IMR-90 (cell line): Measurements from ENCODE around the gene AKT3. TPM values are rescaled to one million over a fixed set of nuclear protein-coding genes. Genes with fewer than 3 reads are reported as not detected.
A peak's percentile ranks its signal among the peaks of the same experiment; 100 is the strongest.

Source experiments
- ATAC-seq: fragments of 200-7000 bp; cut with Tn5 transposase; 2 replicates; pipeline ENCODE4 v1.9.1; 2020; ENCODE audit warnings: low read depth, mild to moderate bottlenecking, moderate library complexity
- BruUV-seq: library from RNA; stranded (reverse); fragments of 400-500 nt; replicated peaks from 2 replicates; lab custom pipeline; 2021; lab: Mats Ljungman, UMichigan
- CTCF ChIA-PET: fragments of 300-600 bp; formaldehyde crosslinking; extraction: SDS; loops from one replicate; lab custom pipeline; 2021; ENCODE audit warnings: antibody characterized with exemption; lab: Yijun Ruan, JAX
- POLR2A ChIA-PET: fragments of 300-600 bp; sonication (Branson Sonifier 250); formaldehyde crosslinking; loops from one replicate; lab custom pipeline; 2022; ENCODE audit warnings: antibody characterized with exemption; ENCODE audit not compliant: unreplicated experiment; lab: Charles Lee
- DNase-seq: peaks from one replicate; pipeline ENCODE4 v3.0.0; 2013
- H2AFZ ChIP-seq: replicated peaks from 2 replicates; pipeline ENCODE3; 2013; ENCODE audit warnings: low read length, mild to moderate bottlenecking; ENCODE audit not compliant: poor library complexity
- H2AK5ac ChIP-seq: 2 replicates; pipeline ENCODE4 v1.6.1; 2013; ENCODE audit warnings: low read depth, low read length, inconsistent platforms
- H2AK9ac ChIP-seq: replicated peaks from 2 replicates; pipeline ENCODE3; 2013; ENCODE audit warnings: mild to moderate bottlenecking, low read depth, low read length, moderate library complexity; ENCODE audit not compliant: poor library complexity
- H2BK120ac ChIP-seq: 2 replicates; pipeline ENCODE4 v1.6.1; 2013; ENCODE audit warnings: low read depth, low read length, inconsistent platforms
- H2BK15ac ChIP-seq: 3 replicates; pipeline ENCODE4 v1.6.1; 2013; ENCODE audit warnings: low read depth, low read length, inconsistent platforms
- H2BK20ac ChIP-seq: 2 replicates; pipeline ENCODE4 v1.6.1; 2013; ENCODE audit warnings: low read depth, mild to moderate bottlenecking, inconsistent platforms, low read length, moderate library complexity
- H2BK5ac ChIP-seq: 2 replicates; pipeline ENCODE4 v1.6.1; 2013; ENCODE audit warnings: mild to moderate bottlenecking, low read depth, low read length, inconsistent platforms; ENCODE audit not compliant: poor library complexity, severe bottlenecking
- H3K14ac ChIP-seq: replicated peaks from 2 replicates; pipeline ENCODE4 v1.6.1; 2013; ENCODE audit warnings: low read depth, low read length, inconsistent platforms
- H3K18ac ChIP-seq: 2 replicates; pipeline ENCODE4 v1.6.1; 2013; ENCODE audit warnings: low read depth, low read length, control low read depth
- H3K23ac ChIP-seq: 2 replicates; pipeline ENCODE4 v1.6.1; 2013; ENCODE audit warnings: low read depth, low read length, inconsistent platforms
- H3K27ac ChIP-seq: 2 replicates; pipeline ENCODE4 v1.5.1; 2013; ENCODE audit warnings: mild to moderate bottlenecking, control low read depth, low read length; ENCODE audit not compliant: insufficient read depth
- H3K27me3 ChIP-seq: 2 replicates; pipeline ENCODE4 v1.6.1; 2013; ENCODE audit warnings: low read length; ENCODE audit not compliant: control insufficient read depth, insufficient read depth
- H3K36me3 ChIP-seq: 2 replicates; pipeline ENCODE4 v1.6.1; 2013; ENCODE audit warnings: low read length, mixed read lengths; ENCODE audit not compliant: control insufficient read depth, insufficient read depth
- H3K4ac ChIP-seq: 2 replicates; pipeline ENCODE4 v1.6.1; 2013; ENCODE audit warnings: low read depth, low read length, inconsistent platforms
- H3K4me1 ChIP-seq: 2 replicates; pipeline ENCODE4 v1.6.1; 2013; ENCODE audit warnings: low read length, mixed read lengths; ENCODE audit not compliant: control insufficient read depth, insufficient read depth
- H3K4me2 ChIP-seq: 2 replicates; pipeline ENCODE4 v1.6.1; 2013; ENCODE audit warnings: low read depth, mild to moderate bottlenecking, control low read depth, low read length, moderate library complexity
- H3K4me3 ChIP-seq: 2 replicates; pipeline ENCODE4 v1.5.1; 2013; ENCODE audit warnings: low read depth, mild to moderate bottlenecking, control low read depth, low read length, moderate library complexity; ENCODE audit not compliant: insufficient read depth
- H3K56ac ChIP-seq: 2 replicates; pipeline ENCODE4 v1.6.1; 2013; ENCODE audit warnings: low read length, inconsistent platforms; ENCODE audit not compliant: insufficient read depth; ENCODE audit errors: extremely low read depth
- H3K79me1 ChIP-seq, 2 experiments: 2 replicates each; pipeline ENCODE4 v1.6.1; 2013; ENCODE audit warnings: low read length in 2 of 2, inconsistent platforms in 1 of 2, low read depth in 1 of 2
- H3K9ac ChIP-seq: 2 replicates; pipeline ENCODE4 v1.6.1; 2013; ENCODE audit warnings: low read depth, low read length, control low read depth
- H3K9me1 ChIP-seq: 2 replicates; pipeline ENCODE4 v1.6.1; 2013; ENCODE audit warnings: low read length, inconsistent platforms; ENCODE audit not compliant: insufficient read depth
- H3K9me3 ChIP-seq: 2 replicates; pipeline ENCODE4 v1.6.1; 2013; ENCODE audit warnings: low read length; ENCODE audit not compliant: control insufficient read depth, insufficient read depth
- H4K20me1 ChIP-seq: 2 replicates; pipeline ENCODE4 v1.6.1; 2013; ENCODE audit warnings: low read length, inconsistent platforms; ENCODE audit not compliant: insufficient read depth
- H4K5ac ChIP-seq: 2 replicates; pipeline ENCODE4 v1.6.1; 2013; ENCODE audit warnings: mild to moderate bottlenecking, low read depth, low read length, control low read depth
- H4K8ac ChIP-seq, 2 experiments: 2 replicates each; pipeline ENCODE4 v1.6.1; 2013; ENCODE audit warnings: low read depth in 2 of 2, low read length in 2 of 2, control low read depth in 1 of 2, inconsistent platforms in 1 of 2
- H4K91ac ChIP-seq: 2 replicates; pipeline ENCODE4 v1.6.1; 2013; ENCODE audit warnings: low read depth, low read length, inconsistent platforms; ENCODE audit not compliant: insufficient read depth
- BHLHE40 ChIP-seq: fragments of 150-350 bp; IDR thresholded peaks from 2 replicates; pipeline ENCODE4 v1.6.1; 2016; ENCODE audit warnings: mild to moderate bottlenecking, low read depth, low read length
- CEBPB ChIP-seq: IDR thresholded peaks from 2 replicates; pipeline ENCODE4 v1.6.1; 2012; ENCODE audit warnings: low read depth, low read length, improper control_type of control experiment
- MAFK ChIP-seq: IDR thresholded peaks from 2 replicates; pipeline ENCODE4 v1.6.1; 2012; ENCODE audit warnings: low read depth, low read length, improper control_type of control experiment
- MAZ ChIP-seq: IDR thresholded peaks from 2 replicates; pipeline ENCODE4 v1.6.1; 2012; ENCODE audit warnings: low read depth, mild to moderate bottlenecking, low read length, improper control_type of control experiment, moderate library complexity, borderline replicate concordance
- USF2 ChIP-seq: fragments of 150-350 bp; IDR thresholded peaks from 2 replicates; pipeline ENCODE4 v1.6.1; 2017; ENCODE audit warnings: mild to moderate bottlenecking, antibody characterized with exemption, low read length, low read depth
- WGBS, 2 experiments: methylation state at CpG; one replicate each; pipeline versions ENCODE4 v1.1.5 to v1.1.7; 2013; ENCODE audit warnings: missing lambda C conversion rate in 2 of 2; ENCODE audit not compliant: insufficient read length in 1 of 2; ENCODE audit errors: extremely low coverage in 2 of 2; 5-methylcytosine and 5-hydroxymethylcytosine counted together
- dilution Hi-C: fragments of 300-500 bp; cut with HindIII; formaldehyde crosslinking; loops from one replicate; pipeline ENCODE4 v1.14.3; 2018; ENCODE audit warnings: low sequenced_read_pairs; ENCODE audit not compliant: unreplicated experiment
- in situ Hi-C: fragments of 300-500 bp; cut with MboI; formaldehyde crosslinking; loops from 3 replicates; pipeline ENCODE4 v1.14.3; 2019; ENCODE audit warnings: low sequenced_read_pairs, inconsistent platforms, mixed read lengths
- intact Hi-C: fragments of 100-400 bp; cut with micrococcal nuclease; formaldehyde crosslinking; loops from 2 replicates; pipeline ENCODE4 v1.10.0; 2022
- polyA plus RNA-seq, 3 experiments: library from polyadenylated mRNA; depleted of rRNA; stranded (reverse); fragments of >200 nt; gene quantifications; 2 replicates each; pipeline ENCODE4 v1.2.3, GENCODE V29; 2012; ENCODE audit warnings: low replicate concordance in 1 of 3
- total RNA-seq: library from RNA; depleted of rRNA; stranded (reverse); fragments of >200 nt; gene quantifications from 2 replicates; pipeline ENCODE4 v1.2.3, GENCODE V29; 2012

Gene AKT3
- total and polyA plus RNA-seq, 2 of the 4 experiments (the other 2 are of a cell fraction) = 15.2 to 19.4 TPM

- TF ChIP-seq USF2 = no peak
- no peak for TF ChIP-seq BHLHE40
- TF ChIP-seq MAZ = no peak
- TF ChIP-seq MAFK = no peak
- TF ChIP-seq CEBPB = no peak
- dilution Hi-C loops = no loop called here
- BruUV-seq = no TSS peak
- H2BK20ac ChIP-seq = no peak overlapping the region
- no peak overlapping the region for H3K23ac ChIP-seq
- H3K4me1 ChIP-seq = peaks cover 22% of the 10 kb centered on the region
- ATAC-seq (no peak; the same call in 1 of the 2 replicates), DNase-seq (no peak)
- no peak overlapping the region; the same call in 1 of the 2 replicates for H3K14ac ChIP-seq
- H2BK5ac ChIP-seq = peak overlapping the region; percentile 2
- in situ Hi-C loops = loop anchor here (25.0 kb wide), 1 partner anchor 791 kb away; no protein-coding TSS in a partner anchor
- no peak overlapping the region for H3K4me2 ChIP-seq
- intact Hi-C loops = no loop called here
- H3K9ac ChIP-seq = no peak overlapping the region
- no peaks in the 10 kb centered on the region for H3K27me3 ChIP-seq
- H3K56ac ChIP-seq = no peak overlapping the region
- H3K9me3 ChIP-seq = no peaks in the 10 kb centered on the region
- H3K4ac ChIP-seq = peak overlapping the region; percentile 38; the same call in 1 of the 2 replicates
- peak overlapping the region; percentile 54; the same call in 1 of the 2 replicates for H2AK5ac ChIP-seq
- CTCF ChIA-PET = no interaction called here
- peaks cover 3% of the 10 kb centered on the region; the same call in 1 of the 2 replicates for H3K36me3 ChIP-seq
- H3K27ac ChIP-seq = peak overlapping the region; percentile 39; the same call in 1 of the 2 replicates
- peak overlapping the region; percentile 74 for H4K5ac ChIP-seq
- peaks cover 3% of the 10 kb centered on the region for H3K9me1 ChIP-seq
- peak overlapping the region; percentile 24 for H2AFZ ChIP-seq
- peak overlapping the region; percentile 20 for H2AK9ac ChIP-seq
- H2BK15ac ChIP-seq = no peak overlapping the region
- peak overlapping the region; percentile 44; the same call in 1 of the 2 replicates for H2BK120ac ChIP-seq
- no peaks in the 10 kb centered on the region for H4K20me1 ChIP-seq
- H4K8ac ChIP-seq = peak overlapping the region in 1 of 2 experiments; percentile 58; a peak in 2 of 4 replicates
- no peak overlapping the region for H3K4me3 ChIP-seq
- peak overlapping the region; percentile 37 for H3K18ac ChIP-seq
- peaks cover 3 to 9% of the 10 kb centered on the region in 2 experiments; a peak in 2 of 4 replicates for H3K79me1 ChIP-seq
- POLR2A ChIA-PET = no interaction called here
- WGBS, 2 experiments = 74% methylated on average over 7 of the region's 19 CpGs; no CpG with 5 or more reads in 1 of the 2 experiments
- peak overlapping the region; percentile 38; the same call in 1 of the 2 replicates for H4K91ac ChIP-seq
These were observed 353.8 kb downstream of the AKT3 start for GRCh38 chr1:243496187-243496646.
